ENCODE results near the gene KLHL5.
A peak's percentile ranks its signal among the peaks of the same experiment; 100 is the strongest.
"Not testable (repeated sequence)": the region's sequence is repeated elsewhere in the genome, so short reads cannot be mapped to it uniquely, and the experiment has no call there.

Gene KLHL5

GRCh38 chr4:39026096-39026495 lies 35.9 kb upstream of the KLHL5 start:
- Histone ChIP-seq H3K36me3 (no peaks in the 10 kb centered on the region), H4K20me1 (no peaks in the 10 kb centered on the region), H3K27me3 (no peaks in the 10 kb centered on the region), H3K27ac (peak overlapping the region in 7 of 11 experiments; percentile 6 to 69 (median 29); a peak in 10 of 22 replicates), H3K4me1 (peaks cover 12 to 39% (median 32%) of the 10 kb centered on the region in 10 experiments), H3K4me2 (peak overlapping the region in 5 of 11 experiments; percentile 17 to 45 (median 40); a peak in 7 of 22 replicates), H3K9me3 (replicated peaks in 1 of 11) (0 out of 22 replicates have a peak, but pooled peaks cover 0 to 9% (median 4%) of the 10 kb centered on the region in 11 experiments), H3K4me3 (no peak overlapping the region), H3K9ac (no peak overlapping the region)
- TF ChIP-seq Cebpa-rat (IDR thresholded peaks at IDR 0.05) = no peak

GRCh38 chr4:39029752-39030694 lies 32.0 kb upstream of the KLHL5 start:
- no peaks in the 10 kb centered on the region for H3K9me3 ChIP-seq (replicated peaks in 1 of 11)
- no peak overlapping the region for H3K9ac ChIP-seq
- no peaks in the 10 kb centered on the region for H3K27me3 ChIP-seq
- H3K4me3 ChIP-seq = no peak overlapping the region
- H3K4me1 ChIP-seq = peaks cover 38 to 71% (median 53%) of the 10 kb centered on the region in 10 experiments
- H3K36me3 ChIP-seq = no peaks in the 10 kb centered on the region
- TF ChIP-seq Cebpa-rat (IDR thresholded peaks at IDR 0.05) = no peak
- H3K4me2 ChIP-seq = no peak overlapping the region
- no peaks in the 10 kb centered on the region for H4K20me1 ChIP-seq
- no peak overlapping the region for H3K27ac ChIP-seq

- Histone ChIP-seq H3K4me3 (no peak overlapping the region), H3K4me2 (no peak overlapping the region)
Observed at GRCh38 chr4:39030725-39031124, 31.3 kb upstream of the KLHL5 start.

GRCh38 chr4:39031590-39032020 lies 30.4 kb upstream of the KLHL5 start:
- H3K9me3 ChIP-seq (replicated peaks in 1 of 11); H3K4me3 ChIP-seq; H4K20me1 ChIP-seq; H3K27me3 ChIP-seq; H3K36me3 ChIP-seq: not testable (repeated sequence)
- Histone ChIP-seq H3K27ac (peak overlapping the region in 5 of 11 experiments; percentile 17 to 76 (median 62); a peak in 8 of 22 replicates), H3K9ac (peak overlapping the region in 1 of 11 experiments; percentile 44; a peak in 2 of 22 replicates), H3K4me2 (peak overlapping the region in 7 of 11 experiments; percentile 12 to 75 (median 54); a peak in 14 of 22 replicates), H3K4me1 (peaks cover 47 to 71% (median 59%) of the 10 kb centered on the region in 10 experiments)

More at GRCh38 chr4:39030725-39031124, 31.3 kb upstream of the KLHL5 start:
- no peak overlapping the region for H3K27ac ChIP-seq
- no peak for TF ChIP-seq Cebpa-rat (IDR thresholded peaks at IDR 0.05)
- no peaks in the 10 kb centered on the region for H3K36me3 ChIP-seq
- H3K4me1 ChIP-seq = peaks cover 42 to 71% (median 53%) of the 10 kb centered on the region in 10 experiments
- no peaks in the 10 kb centered on the region for H4K20me1 ChIP-seq
- no peaks in the 10 kb centered on the region for H3K9me3 ChIP-seq (replicated peaks in 1 of 11)
- H3K27me3 ChIP-seq = no peaks in the 10 kb centered on the region
- H3K9ac ChIP-seq = no peak overlapping the region

- H3K27ac ChIP-seq = peak within 1 kb of the TSS in 6 of 11 experiments; percentile 15 to 76 (median 56); a peak in 11 of 22 replicates
- H3K9ac ChIP-seq = peak within 1 kb of the TSS in 3 of 11 experiments; percentile 6 to 44 (median 38); a peak in 5 of 22 replicates
- no peak within 1 kb of the TSS for H3K4me3 ChIP-seq
Observed at GRCh38 chr4:39032218-39033085, 29.6 kb upstream of the KLHL5 start, which contains the start of gene TMEM156. Gene TMEM156, minus strand, starts transcription at chr4:39032409. Its CDS starts 96 bp downstream, at chr4:39032313.

GRCh38 chr4:39036172-39036571 lies 25.9 kb upstream of the KLHL5 start:
- Histone ChIP-seq H3K36me3 (no peaks in the 10 kb centered on the region), H3K9ac (peak overlapping the region in 5 of 11 experiments; percentile 4 to 34 (median 9); a peak in 3 of 22 replicates), H3K27ac (peak overlapping the region in 7 of 11 experiments; percentile 1 to 51 (median 35); a peak in 4 of 22 replicates), H4K20me1 (no peaks in the 10 kb centered on the region), H3K27me3 (no peaks in the 10 kb centered on the region), H3K4me1 (peaks cover 46 to 71% (median 58%) of the 10 kb centered on the region in 10 experiments), H3K9me3 (replicated peaks in 1 of 11) (no peaks in the 10 kb centered on the region), H3K4me2 (peak overlapping the region; percentile 39 to 81 (median 75); a peak in 21 of 22 replicates), H3K4me3 (no peak overlapping the region)
- TF ChIP-seq Cebpa-rat (IDR thresholded peaks at IDR 0.05) = no peak

More at GRCh38 chr4:39032218-39033085, 29.6 kb upstream of the KLHL5 start, which contains the start of gene TMEM156:
- H3K9me3 ChIP-seq (replicated peaks in 1 of 11) = no peaks in the 10 kb centered on the region
- H3K36me3 ChIP-seq = no peaks in the 10 kb centered on the region
- no peaks in the 10 kb centered on the region for H3K27me3 ChIP-seq
- no peak for TF ChIP-seq Cebpa-rat (IDR thresholded peaks at IDR 0.05)
- H3K4me2 ChIP-seq = peak within 1 kb of the TSS; percentile 7 to 75 (median 39); a peak in 19 of 22 replicates
- H3K4me1 ChIP-seq = peaks cover 47 to 71% (median 62%) of the 10 kb centered on the region in 10 experiments
- H4K20me1 ChIP-seq = no peaks in the 10 kb centered on the region

- H3K9ac ChIP-seq = peak overlapping the region in 1 of 11 experiments; percentile 56; a peak in 1 of 22 replicates
- H3K4me2 ChIP-seq = peak overlapping the region; percentile 39 to 81 (median 75)
- no peaks in the 10 kb centered on the region for H3K36me3 ChIP-seq
- H3K4me3 ChIP-seq = no peak overlapping the region
- no peak for TF ChIP-seq Cebpa-rat (IDR thresholded peaks at IDR 0.05)
- no peaks in the 10 kb centered on the region for H3K9me3 ChIP-seq (replicated peaks in 1 of 11)
- no peaks in the 10 kb centered on the region for H3K27me3 ChIP-seq
- peaks cover 38 to 62% (median 50%) of the 10 kb centered on the region in 10 experiments for H3K4me1 ChIP-seq
- H4K20me1 ChIP-seq = no peaks in the 10 kb centered on the region
- peak overlapping the region in 2 of 11 experiments; percentile 37 to 51; a peak in 1 of 22 replicates for H3K27ac ChIP-seq
Observed at GRCh38 chr4:39037491-39037825, 24.6 kb upstream of the KLHL5 start.

GRCh38 chr4:39037941-39038340 lies 24.1 kb upstream of the KLHL5 start:
- peak overlapping the region in 10 of 11 experiments; percentile 39 to 81 (median 74); a peak in 15 of 22 replicates for H3K4me2 ChIP-seq
- H3K9me3 ChIP-seq (replicated peaks in 1 of 11) = no peaks in the 10 kb centered on the region
- no peak overlapping the region for H3K4me3 ChIP-seq
- H3K27me3 ChIP-seq = no peaks in the 10 kb centered on the region
- no peak overlapping the region for H3K9ac ChIP-seq
- H4K20me1 ChIP-seq = no peaks in the 10 kb centered on the region
- no peaks in the 10 kb centered on the region for H3K36me3 ChIP-seq
- peaks cover 39 to 62% (median 50%) of the 10 kb centered on the region in 10 experiments for H3K4me1 ChIP-seq
- H3K27ac ChIP-seq = no peak overlapping the region
- no peak for TF ChIP-seq Cebpa-rat (IDR thresholded peaks at IDR 0.05)

All from BLaER1 treated with 17β-estradiol and CSF1 and Interleukin-3, amounts not matched to agents 10 nM and 100 nM (cell line).